CD4-positive, CD25-positive, alpha-beta regulatory T cell (primary cell): Measurements from ENCODE around the gene FZD10. TPM values are rescaled to one million over a fixed set of nuclear protein-coding genes. Genes with fewer than 3 reads are reported as not detected.

Experiments
- ATAC-seq, 2 donors: fragments of 150-1000 bp; cut with Tn5 transposase; one replicate each; pipeline ENCODE4 v1.10.0; 2021; ENCODE audit warnings: low read depth in 2 of 2, moderate number of reproducible peaks in 2 of 2, moderate library complexity in 1 of 2
- DNase-seq, 3 donors: peaks; one replicate each; pipeline versions ENCODE4 v3.0.0 to v3.0.0-alpha.2; 2012 to 2022; ENCODE audit warnings: mixed read lengths in 1 of 3
- H3K27ac ChIP-seq: one replicate; pipeline ENCODE4 v1.7.0; 2013; ENCODE audit warnings: mild to moderate bottlenecking, low read length; ENCODE audit not compliant: insufficient read depth, poor library complexity, severe bottlenecking
- H3K27me3 ChIP-seq: one replicate; pipeline ENCODE4 v1.7.0; 2013; ENCODE audit warnings: low read length; ENCODE audit not compliant: control insufficient read depth, insufficient read depth
- H3K36me3 ChIP-seq: one replicate; pipeline ENCODE4 v1.7.0; 2013; ENCODE audit warnings: mild to moderate bottlenecking, low read length, moderate library complexity; ENCODE audit not compliant: control insufficient read depth, insufficient read depth
- H3K4me1 ChIP-seq: 2 replicates; pipeline ENCODE4 v1.7.0; 2013; ENCODE audit warnings: mild to moderate bottlenecking, low read length; ENCODE audit not compliant: insufficient read depth, control insufficient read depth, poor library complexity, severe bottlenecking
- H3K4me3 ChIP-seq: one replicate; pipeline ENCODE4 v1.7.0; 2013; ENCODE audit warnings: low read depth, mild to moderate bottlenecking, low read length, moderate library complexity
- H3K9me3 ChIP-seq, 2 experiments: 1 replicate in 1 of 2; 2 replicates in 1 of 2; pipeline ENCODE4 v1.7.0; 2013; ENCODE audit warnings: low read length in 2 of 2, mild to moderate bottlenecking in 1 of 2, moderate library complexity in 1 of 2; ENCODE audit not compliant: control insufficient read depth in 2 of 2
- H3K27ac Mint-ChIP-seq, 3 donors: one replicate each; pipeline ENCODE4 v1.8.0; 2020 to 2022; ENCODE audit warnings: mild to moderate bottlenecking in 3 of 3, mixed read lengths in 3 of 3, moderate library complexity in 2 of 3
- H3K27me3 Mint-ChIP-seq: one replicate; pipeline ENCODE4 v1.8.0; 2022; ENCODE audit warnings: mild to moderate bottlenecking, mixed read lengths
- H3K36me3 Mint-ChIP-seq: one replicate; pipeline ENCODE4 v1.8.0; 2020; ENCODE audit warnings: mixed read lengths
- H3K4me1 Mint-ChIP-seq, 4 donors: one replicate each; pipeline ENCODE4 v1.8.0; 2020 to 2022; ENCODE audit warnings: mixed read lengths in 4 of 4, mild to moderate bottlenecking in 1 of 4
- H3K4me3 Mint-ChIP-seq, 4 donors: one replicate each; pipeline ENCODE4 v1.8.0; 2020 to 2022; ENCODE audit warnings: mild to moderate bottlenecking in 4 of 4, mixed read lengths in 4 of 4, moderate library complexity in 3 of 4
- H3K9me3 Mint-ChIP-seq, 7 donors: one replicate each; pipeline ENCODE4 v1.8.0; 2020 to 2022; ENCODE audit warnings: mixed read lengths in 7 of 7, mild to moderate bottlenecking in 3 of 7, moderate library complexity in 2 of 7
- polyA plus RNA-seq, 4 donors: library from polyadenylated mRNA; unstranded; fragments of 300-500 nt; fragmentation: Illumina TruSeq; gene quantifications; one replicate each; pipeline ENCODE4 v1.2.3, GENCODE V29; 2021
- total RNA-seq: library from RNA; stranded (reverse); gene quantifications from one replicate; pipeline ENCODE4 v1.2.3, GENCODE V29; 2022

FZD10 gene, protein sequence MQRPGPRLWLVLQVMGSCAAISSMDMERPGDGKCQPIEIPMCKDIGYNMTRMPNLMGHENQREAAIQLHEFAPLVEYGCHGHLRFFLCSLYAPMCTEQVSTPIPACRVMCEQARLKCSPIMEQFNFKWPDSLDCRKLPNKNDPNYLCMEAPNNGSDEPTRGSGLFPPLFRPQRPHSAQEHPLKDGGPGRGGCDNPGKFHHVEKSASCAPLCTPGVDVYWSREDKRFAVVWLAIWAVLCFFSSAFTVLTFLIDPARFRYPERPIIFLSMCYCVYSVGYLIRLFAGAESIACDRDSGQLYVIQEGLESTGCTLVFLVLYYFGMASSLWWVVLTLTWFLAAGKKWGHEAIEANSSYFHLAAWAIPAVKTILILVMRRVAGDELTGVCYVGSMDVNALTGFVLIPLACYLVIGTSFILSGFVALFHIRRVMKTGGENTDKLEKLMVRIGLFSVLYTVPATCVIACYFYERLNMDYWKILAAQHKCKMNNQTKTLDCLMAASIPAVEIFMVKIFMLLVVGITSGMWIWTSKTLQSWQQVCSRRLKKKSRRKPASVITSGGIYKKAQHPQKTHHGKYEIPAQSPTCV
- total RNA-seq (not detected), polyA plus RNA-seq (not detected)

DNA sequence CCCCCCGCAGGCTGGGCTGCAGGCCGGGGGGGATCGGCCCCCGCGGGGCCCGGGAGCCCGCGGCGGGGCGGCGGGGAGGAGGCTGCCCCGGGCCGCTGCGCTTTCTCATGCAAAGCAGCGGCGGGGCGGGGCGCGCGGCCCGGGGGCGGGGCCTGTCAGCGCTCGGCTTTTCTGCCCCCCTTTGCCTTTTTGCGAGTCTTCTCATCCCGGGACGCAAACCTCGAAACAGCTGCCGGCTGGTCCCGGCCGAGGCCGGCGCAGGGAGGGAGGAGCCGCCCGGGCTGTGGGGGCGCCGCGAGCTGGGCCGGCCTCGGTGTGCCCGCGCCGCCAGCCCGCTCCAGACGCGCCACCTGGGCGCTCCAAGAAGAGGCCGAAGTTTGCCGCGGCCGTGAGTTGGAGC is at the start of gene FZD10:
FZD10 (plus strand) TSS at position 198 of the 400 bp plus-strand sequence. CDS start 479 bp downstream, outside the sequence.
- Histone ChIP-seq H3K9me3 (no peaks in the 10 kb centered on the region), H3K27ac (no peak within 1 kb of the TSS), H3K4me3 (no peak within 1 kb of the TSS), H3K36me3 (no peaks in the 10 kb centered on the region), H3K27me3 (peaks cover 14% of the 10 kb centered on the region), H3K4me1 (peaks cover 3% of the 10 kb centered on the region)
- H3K36me3 Mint-ChIP-seq, result no peaks in the 10 kb centered on the region
- ATAC-seq (no peak), DNase-seq (no peak)
- H3K4me3 Mint-ChIP-seq, result no peak within 1 kb of the TSS
- peaks cover 36% of the 10 kb centered on the region for H3K27me3 Mint-ChIP-seq
- peaks cover 0 to 3% (median 0%) of the 10 kb centered on the region in 7 donors for H3K9me3 Mint-ChIP-seq
- no peak within 1 kb of the TSS for H3K27ac Mint-ChIP-seq
- peaks cover 0 to 4% (median 0%) of the 10 kb centered on the region in 4 donors for H3K4me1 Mint-ChIP-seq

DNA sequence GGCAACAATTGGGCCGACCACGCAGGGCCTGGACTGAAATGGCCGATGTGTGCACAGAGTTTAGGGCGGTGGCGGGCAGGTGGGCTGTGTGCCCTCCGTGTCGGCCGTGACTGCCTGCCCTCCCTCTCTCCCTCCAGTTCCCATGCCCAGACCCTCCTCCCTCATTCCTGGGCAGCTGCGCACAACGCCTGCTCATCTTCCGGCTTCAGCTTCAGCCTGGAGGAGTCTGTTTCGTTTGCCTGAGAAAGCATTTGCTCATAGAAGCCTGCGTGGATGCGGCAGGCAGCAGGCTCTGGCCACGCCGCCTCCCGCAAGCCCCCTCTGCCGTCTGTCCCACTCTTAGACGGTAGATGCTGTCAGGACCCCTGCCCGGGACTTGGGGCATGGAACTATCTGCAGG is 47.3 kb upstream of the FZD10 start:
- Mint-ChIP-seq H3K4me1 (no peaks in the 10 kb centered on the region), H3K27ac (no peak overlapping the region), H3K27me3 (peaks cover 2% of the 10 kb centered on the region), H3K9me3 (peaks cover 0 to 9% (median 4%) of the 10 kb centered on the region in 7 donors), H3K36me3 (no peaks in the 10 kb centered on the region), H3K4me3 (no peak overlapping the region)
- Histone ChIP-seq H3K4me3 (no peak overlapping the region), H3K27me3 (no peaks in the 10 kb centered on the region), H3K4me1 (no peaks in the 10 kb centered on the region), H3K27ac (no peak overlapping the region), H3K9me3 (no peaks in the 10 kb centered on the region), H3K36me3 (no peaks in the 10 kb centered on the region)
- ATAC-seq, result no peak
- DNase-seq, result no peak

DNA sequence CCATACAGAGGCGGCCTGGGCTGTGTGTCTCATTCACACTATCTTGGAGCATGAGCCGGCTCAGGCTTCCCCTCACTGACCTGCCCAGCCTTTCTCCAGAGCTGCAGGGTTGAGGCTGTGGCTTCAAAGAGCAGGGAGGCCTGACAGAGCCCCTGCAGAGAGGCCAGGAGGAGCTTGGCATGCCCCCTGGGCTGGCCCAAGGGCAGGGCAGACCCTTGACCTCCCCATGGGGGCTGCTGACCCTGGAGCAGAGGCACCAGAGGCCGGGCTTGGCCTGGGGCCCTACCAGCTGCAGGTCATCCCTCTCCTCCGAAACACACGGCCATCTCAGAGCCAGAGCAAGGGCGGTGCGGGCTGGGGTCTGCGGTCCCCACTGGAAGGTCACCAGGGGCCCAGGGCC is 46.6 kb upstream of the FZD10 start:
- Mint-ChIP-seq H3K4me1 (no peaks in the 10 kb centered on the region), H3K9me3 (peaks cover 0 to 8% (median 0%) of the 10 kb centered on the region in 7 donors), H3K27ac (no peak overlapping the region), H3K36me3 (no peaks in the 10 kb centered on the region), H3K27me3 (peaks cover 4% of the 10 kb centered on the region), H3K4me3 (no peak overlapping the region)
- no peaks in the 10 kb centered on the region for H3K4me1 ChIP-seq
- H3K27ac ChIP-seq, result no peak overlapping the region
- DNase-seq (no peak), ATAC-seq (no peak)
- H3K9me3 ChIP-seq, result no peaks in the 10 kb centered on the region
- no peak overlapping the region for H3K4me3 ChIP-seq
- H3K36me3 ChIP-seq, result no peaks in the 10 kb centered on the region
- no peaks in the 10 kb centered on the region for H3K27me3 ChIP-seq

DNA sequence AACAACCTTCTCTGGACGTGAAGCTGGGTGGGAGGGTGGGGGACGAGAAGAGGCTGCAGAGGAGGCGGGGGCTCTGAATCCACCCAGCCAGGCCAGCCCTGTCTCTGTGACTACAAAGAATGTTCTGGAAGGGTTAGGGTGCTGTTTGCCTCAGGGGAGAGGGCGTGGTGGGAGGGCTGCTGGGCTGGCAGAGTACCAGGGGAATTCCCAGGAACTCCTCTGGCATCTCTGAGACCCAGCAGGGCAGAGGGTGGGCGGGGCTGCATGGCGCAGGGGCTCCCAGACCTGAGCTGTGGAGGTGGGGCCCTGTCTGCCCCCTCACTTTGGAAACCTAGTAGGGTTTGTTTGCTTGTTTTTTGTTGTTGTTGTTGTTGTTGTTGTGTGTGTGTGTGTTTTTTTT is 45.5 kb upstream of the FZD10 start:
- no peak for DNase-seq
- Histone ChIP-seq H3K4me1 (no peaks in the 10 kb centered on the region), H3K4me3 (no peak overlapping the region), H3K27me3 (no peaks in the 10 kb centered on the region), H3K36me3 (no peaks in the 10 kb centered on the region), H3K9me3 (no peaks in the 10 kb centered on the region), H3K27ac (no peak overlapping the region)
- no peak overlapping the region for H3K4me3 Mint-ChIP-seq
- H3K27me3 Mint-ChIP-seq, result peaks cover 4% of the 10 kb centered on the region
- peaks cover 0 to 9% (median 0%) of the 10 kb centered on the region in 7 donors for H3K9me3 Mint-ChIP-seq
- no peak overlapping the region for H3K27ac Mint-ChIP-seq
- H3K4me1 Mint-ChIP-seq, result no peaks in the 10 kb centered on the region
- H3K36me3 Mint-ChIP-seq, result no peaks in the 10 kb centered on the region
- no peak for ATAC-seq

DNA sequence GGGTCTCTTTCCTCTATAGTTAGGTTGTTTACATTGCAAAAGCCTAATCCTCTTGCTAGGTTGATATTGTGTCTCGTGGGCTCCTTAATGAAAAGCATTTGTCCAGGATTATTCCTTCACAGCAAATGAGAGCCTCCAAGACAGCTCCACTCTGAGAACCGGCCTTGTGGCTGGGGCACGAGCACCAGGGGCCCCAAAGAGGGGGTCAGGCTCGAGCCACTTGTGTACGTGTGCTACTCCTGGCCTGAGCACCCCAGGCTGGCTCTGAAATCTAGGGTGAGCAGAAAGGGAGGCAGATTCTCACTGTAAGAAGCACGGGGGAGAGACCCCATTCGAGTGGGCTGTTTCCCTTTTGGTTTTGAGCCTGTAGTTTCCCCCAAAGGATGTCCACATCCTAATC is 45.0 kb upstream of the FZD10 start:
- Mint-ChIP-seq H3K27me3 (peaks cover 4% of the 10 kb centered on the region), H3K4me3 (no peak overlapping the region), H3K36me3 (no peaks in the 10 kb centered on the region), H3K4me1 (no peaks in the 10 kb centered on the region), H3K9me3 (peaks cover 0 to 9% (median 0%) of the 10 kb centered on the region in 7 donors), H3K27ac (no peak overlapping the region)
- Histone ChIP-seq H3K4me1 (no peaks in the 10 kb centered on the region), H3K4me3 (no peak overlapping the region), H3K9me3 (no peaks in the 10 kb centered on the region), H3K36me3 (no peaks in the 10 kb centered on the region), H3K27ac (no peak overlapping the region), H3K27me3 (no peaks in the 10 kb centered on the region)
- no peak for DNase-seq
- ATAC-seq, result no peak

DNA sequence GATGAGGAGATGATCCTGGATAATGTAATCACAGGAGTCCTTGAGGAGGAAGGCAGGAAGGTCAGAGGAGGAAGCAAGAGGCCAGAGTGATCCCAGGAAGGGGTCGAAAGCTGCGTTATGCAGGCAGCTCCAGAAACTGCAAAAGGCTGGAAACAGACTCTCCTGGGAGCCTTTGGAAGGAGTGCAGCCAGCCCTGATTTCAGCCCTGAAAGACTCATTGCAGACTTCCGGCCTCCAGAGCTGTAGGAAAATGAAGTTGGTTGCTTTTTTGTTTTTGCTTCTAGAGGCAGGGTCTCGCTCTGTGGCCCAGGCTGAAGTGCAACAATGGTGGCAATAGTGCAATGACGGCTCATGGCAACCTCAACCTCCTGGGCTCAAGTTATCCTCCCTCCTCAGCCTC is 44.6 kb upstream of the FZD10 start:
- no peaks in the 10 kb centered on the region for H3K4me1 Mint-ChIP-seq
- H3K9me3 ChIP-seq, result no peaks in the 10 kb centered on the region

DNA sequence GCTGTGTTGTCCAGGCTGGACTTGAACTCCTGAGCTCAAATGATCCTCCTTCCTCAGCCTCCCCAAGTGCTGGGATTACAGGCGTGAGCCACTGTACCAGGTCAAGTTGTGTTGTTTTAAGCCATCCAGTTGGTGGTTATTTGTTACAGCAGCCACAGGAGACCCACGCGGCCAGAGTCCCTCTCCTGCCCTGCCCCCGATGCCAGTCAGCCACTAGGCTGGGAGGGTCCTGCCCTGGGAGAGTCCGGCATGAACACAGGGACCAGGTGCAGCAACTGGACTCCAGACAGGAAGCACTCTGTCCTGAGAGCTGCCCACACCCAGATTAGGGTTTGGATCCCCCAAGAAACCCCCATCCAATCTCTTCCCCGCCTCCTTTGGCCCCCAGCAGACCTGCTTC is 44.1 kb upstream of the FZD10 start:
- Mint-ChIP-seq H3K9me3 (peaks cover 0 to 11% (median 0%) of the 10 kb centered on the region in 7 donors), H3K4me3 (no peak overlapping the region), H3K36me3 (no peaks in the 10 kb centered on the region), H3K27me3 (peaks cover 4% of the 10 kb centered on the region), H3K27ac (no peak overlapping the region), H3K4me1 (no peaks in the 10 kb centered on the region)
- ATAC-seq (no peak), DNase-seq (no peak)
- Histone ChIP-seq H3K9me3 (no peaks in the 10 kb centered on the region), H3K4me1 (no peaks in the 10 kb centered on the region), H3K27me3 (no peaks in the 10 kb centered on the region), H3K36me3 (no peaks in the 10 kb centered on the region), H3K27ac (no peak overlapping the region), H3K4me3 (no peak overlapping the region)

More for the DNA sequence above, 44.6 kb upstream of the FZD10 start:
- Histone ChIP-seq H3K4me1 (no peaks in the 10 kb centered on the region), H3K27ac (no peak overlapping the region), H3K36me3 (no peaks in the 10 kb centered on the region), H3K27me3 (no peaks in the 10 kb centered on the region), H3K4me3 (no peak overlapping the region)
- Mint-ChIP-seq H3K9me3 (peaks cover 0 to 11% (median 0%) of the 10 kb centered on the region in 7 donors), H3K27me3 (peaks cover 4% of the 10 kb centered on the region), H3K4me3 (no peak overlapping the region), H3K36me3 (no peaks in the 10 kb centered on the region), H3K27ac (no peak overlapping the region)
- DNase-seq, result no peak
- no peak for ATAC-seq
